Stomach (tissue), 9 donors: Measurements from ENCODE around the gene B3GALNT1. TPM values are rescaled to one million over a fixed set of nuclear protein-coding genes. Genes with fewer than 3 reads are reported as not detected.

Source experiments
- DNase-seq, 2 donors: peaks; one replicate each; pipeline versions ENCODE4 v3.0.0 to v3.0.0-alpha.2; 2013 to 2019
- H3K27ac ChIP-seq, 5 donors: fragments of 200-600 bp in 4 of 5; sonication (generic) in 4 of 5; one replicate each; pipeline ENCODE4 v1.5.1; 2013 to 2019; ENCODE audit warnings: mild to moderate bottlenecking in 1 of 5, moderate library complexity in 1 of 5
- H3K27me3 ChIP-seq, 3 donors: fragments of 200-600 bp; sonication (generic); one replicate each; pipeline ENCODE4 v1.5.1; 2017 to 2019; ENCODE audit warnings: mixed run types in 1 of 3
- H3K36me3 ChIP-seq, 4 donors: fragments of 200-600 bp; sonication (generic); 1 replicate in 3 of 4; 2 replicates in 1 of 4; pipeline ENCODE4 v1.5.1; 2016 to 2019
- H3K4me1 ChIP-seq, 4 donors: fragments of 200-600 bp; sonication (generic); one replicate each; pipeline ENCODE4 v1.5.1; 2016 to 2019
- H3K4me3 ChIP-seq, 4 donors: fragments of 200-600 bp; sonication (generic) in 3 of 4; one replicate each; pipeline ENCODE4 v1.5.1; 2016 to 2019; ENCODE audit warnings: mild to moderate bottlenecking in 1 of 4
- H3K9me3 ChIP-seq, 4 donors: fragments of 200-600 bp; sonication (generic); one replicate each; pipeline ENCODE4 v1.5.1; 2016 to 2019
- EP300 ChIP-seq: sonication (generic); formaldehyde crosslinking; IDR thresholded peaks from one replicate; pipeline ENCODE4 v1.6.1; 2017; ENCODE audit warnings: antibody characterized with exemption
- POLR2A ChIP-seq, 4 donors: fragments of 450-650 bp; IDR thresholded peaks; one replicate each; pipeline ENCODE4 v1.6.1; 2016; ENCODE audit warnings: antibody characterized with exemption in 4 of 4, control low read depth in 2 of 4, mild to moderate bottlenecking in 1 of 4, moderate library complexity in 1 of 4
- POLR2AphosphoS5 ChIP-seq, 3 donors: sonication (generic); formaldehyde crosslinking; IDR thresholded peaks; one replicate each; pipeline ENCODE4 v1.6.1; 2016; ENCODE audit warnings: antibody characterized with exemption in 3 of 3
- WGBS, 5 donors: extraction: QIAGEN DNeasy Blood & Tissue Kit in 3 of 5; methylation state at CpG; one replicate each; pipeline versions ENCODE4 v1.1.5 to v1.1.7; 2013 to 2018; 5-methylcytosine and 5-hydroxymethylcytosine counted together
- intact Hi-C: fragments of 100-400 bp; cut with DNase I; formaldehyde crosslinking; loops from one replicate; pipeline ENCODE4 v1.15.1; 2023; ENCODE audit warnings: low total_unique reads
- polyA plus RNA-seq, 3 donors: library from polyadenylated mRNA; stranded (reverse); fragments of 200-250 nt; gene quantifications; one replicate each; pipeline ENCODE4 v1.2.3, GENCODE V29; 2013
- total RNA-seq, 5 donors: library from RNA; depleted of rRNA; stranded (reverse); fragments of >200 nt; gene quantifications; one replicate each; pipeline versions ENCODE4 v1.1.0 to v1.2.3, GENCODE V29; 2014 to 2016
- TF ChIP-seq, protein P1 (sequence below), 7 experiments: fragments of 450-650 bp in 4 of 7; fragments of 200-600 bp in 3 of 7; sonication (generic) in 3 of 7; IDR thresholded peaks; one replicate each; pipeline ENCODE4 v1.5.1; 2016 to 2019; ENCODE audit warnings: antibody characterized with exemption in 7 of 7, control low read depth in 2 of 7, mild to moderate bottlenecking in 1 of 7
- donor health status: healthy with polysubstance abuse.
- donor health status: Bipolar disorder and iron deficiency.
- donor health status: healthy.

B3GALNT1 gene
- total and polyA plus RNA-seq, 8 donors = 2.7 to 26.1 (median 4.7) TPM; not detected in 2

DNA sequence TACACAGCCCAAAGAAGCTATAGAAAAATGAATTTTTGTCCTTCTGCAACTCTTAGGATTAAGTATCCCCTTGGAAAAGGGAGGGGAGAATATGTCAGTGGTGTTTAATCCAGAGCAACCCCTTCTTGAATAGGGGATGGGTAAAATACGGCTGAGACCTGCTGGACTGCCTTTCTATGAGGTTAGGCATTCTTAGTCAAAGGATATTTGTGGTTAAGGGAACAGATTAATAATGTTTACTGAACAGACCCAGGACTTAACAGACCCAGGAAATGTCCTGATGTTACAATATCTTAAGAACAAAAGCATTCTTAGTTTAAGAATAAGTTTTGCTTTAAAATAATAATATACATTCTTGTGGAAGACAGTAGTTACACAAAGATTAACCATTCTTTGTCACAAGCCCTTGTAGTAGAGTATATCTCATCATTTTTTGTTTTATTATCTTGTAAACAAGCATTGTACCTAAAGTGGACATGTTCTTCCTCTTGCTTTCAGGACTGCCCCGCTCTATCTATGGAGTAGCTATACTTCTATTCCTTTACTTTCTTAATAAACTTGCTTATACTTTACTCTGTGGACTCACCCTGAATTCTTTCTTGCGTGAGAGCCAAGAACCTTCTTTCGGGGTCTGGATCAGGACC, 43.8 kb upstream of the B3GALNT1 start:
- H3K4me1 ChIP-seq = no peaks in the 10 kb centered on the region
- no peak for TF ChIP-seq EP300
- no peak overlapping the region for H3K4me3 ChIP-seq
- intact Hi-C loops = no loop called here
- DNase-seq = no peak
- H3K9me3 ChIP-seq = no peaks in the 10 kb centered on the region
- H3K27ac ChIP-seq = no peak overlapping the region
- WGBS, 5 donors = 72 to 81% (median 75%) methylated on average over 4 of the region's 4 CpGs
- H3K36me3 ChIP-seq = no peaks in the 10 kb centered on the region
- H3K27me3 ChIP-seq = no peaks in the 10 kb centered on the region

DNA sequence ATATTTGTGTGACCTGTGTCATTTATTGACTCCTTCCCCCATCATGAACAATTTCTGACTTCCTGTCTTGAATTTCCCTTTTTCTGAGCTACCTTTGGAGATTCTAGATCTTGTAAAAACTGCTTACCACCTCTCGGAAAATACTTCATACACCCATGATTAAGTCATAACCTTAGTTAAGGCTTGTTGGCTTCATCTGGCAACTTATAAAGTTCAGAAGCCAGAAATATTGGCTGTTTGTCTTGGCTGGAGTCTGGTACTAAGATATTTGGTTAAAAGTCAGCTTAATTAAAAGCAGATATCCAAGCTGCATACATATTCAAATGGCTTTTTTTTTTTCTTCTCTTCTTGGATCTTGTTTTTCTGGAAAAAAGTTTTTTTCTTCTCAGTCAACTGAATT, 37.3 kb upstream of the B3GALNT1 start:
- no peak overlapping the region for H3K27ac ChIP-seq
- H3K4me3 ChIP-seq = no peak overlapping the region
- intact Hi-C loops = no loop called here
- H3K27me3 ChIP-seq = no peaks in the 10 kb centered on the region
- no peaks in the 10 kb centered on the region for H3K9me3 ChIP-seq
- no peak for DNase-seq
- 32 to 50% (median 44%) methylated on average over 1 of the region's 1 CpG for WGBS, 5 donors
- no peaks in the 10 kb centered on the region for H3K4me1 ChIP-seq
- TF ChIP-seq EP300 = no peak
- no peak for TF ChIP-seq POLR2A (IDR thresholded peaks at IDR 0.05)
- TF ChIP-seq, protein P1, sequence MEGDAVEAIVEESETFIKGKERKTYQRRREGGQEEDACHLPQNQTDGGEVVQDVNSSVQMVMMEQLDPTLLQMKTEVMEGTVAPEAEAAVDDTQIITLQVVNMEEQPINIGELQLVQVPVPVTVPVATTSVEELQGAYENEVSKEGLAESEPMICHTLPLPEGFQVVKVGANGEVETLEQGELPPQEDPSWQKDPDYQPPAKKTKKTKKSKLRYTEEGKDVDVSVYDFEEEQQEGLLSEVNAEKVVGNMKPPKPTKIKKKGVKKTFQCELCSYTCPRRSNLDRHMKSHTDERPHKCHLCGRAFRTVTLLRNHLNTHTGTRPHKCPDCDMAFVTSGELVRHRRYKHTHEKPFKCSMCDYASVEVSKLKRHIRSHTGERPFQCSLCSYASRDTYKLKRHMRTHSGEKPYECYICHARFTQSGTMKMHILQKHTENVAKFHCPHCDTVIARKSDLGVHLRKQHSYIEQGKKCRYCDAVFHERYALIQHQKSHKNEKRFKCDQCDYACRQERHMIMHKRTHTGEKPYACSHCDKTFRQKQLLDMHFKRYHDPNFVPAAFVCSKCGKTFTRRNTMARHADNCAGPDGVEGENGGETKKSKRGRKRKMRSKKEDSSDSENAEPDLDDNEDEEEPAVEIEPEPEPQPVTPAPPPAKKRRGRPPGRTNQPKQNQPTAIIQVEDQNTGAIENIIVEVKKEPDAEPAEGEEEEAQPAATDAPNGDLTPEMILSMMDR (IDR thresholded peaks at IDR 0.05) = no peak
- TF ChIP-seq POLR2AphosphoS5 (IDR thresholded peaks at IDR 0.05) = no peak
- no peaks in the 10 kb centered on the region for H3K36me3 ChIP-seq

DNA sequence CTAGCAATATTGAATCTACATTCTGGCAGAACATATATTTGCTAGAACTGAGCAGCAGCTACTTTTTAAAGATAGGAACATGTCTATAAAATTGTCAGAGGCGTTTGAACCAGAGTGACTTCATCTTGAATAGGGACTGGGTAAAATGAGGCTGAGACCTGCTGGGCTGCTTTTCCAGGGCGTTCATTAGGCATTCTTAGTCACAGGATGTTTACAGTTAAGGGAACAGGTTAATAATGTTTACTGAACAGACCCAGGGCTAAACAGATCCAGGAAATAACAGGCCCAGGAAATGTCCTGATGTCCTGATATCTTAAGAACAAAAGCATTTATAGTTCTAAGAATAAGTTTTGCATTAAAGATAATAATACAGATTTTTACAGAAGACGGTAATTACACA, 34.5 kb upstream of the B3GALNT1 start:
- Histone ChIP-seq H3K4me3 (no peak overlapping the region), H3K4me1 (no peaks in the 10 kb centered on the region), H3K27me3 (no peaks in the 10 kb centered on the region), H3K9me3 (no peaks in the 10 kb centered on the region), H3K27ac (no peak overlapping the region), H3K36me3 (no peaks in the 10 kb centered on the region)
- WGBS, 5 donors = 44 to 61% (median 57%) methylated on average over 3 of the region's 3 CpGs
- TF ChIP-seq, protein P1 (IDR thresholded peaks at IDR 0.05) = no peak
- TF ChIP-seq EP300 = no peak
- TF ChIP-seq POLR2A (IDR thresholded peaks at IDR 0.05) = no peak
- no peak for TF ChIP-seq POLR2AphosphoS5 (IDR thresholded peaks at IDR 0.05)
- DNase-seq = no peak
- intact Hi-C loops = no loop called here

GRCh38 chr3:161137260-161137659, 32.1 kb upstream of the B3GALNT1 start:
- Histone ChIP-seq H3K27me3 (no peaks in the 10 kb centered on the region), H3K4me1 (no peaks in the 10 kb centered on the region), H3K9me3 (no peaks in the 10 kb centered on the region), H3K36me3 (no peaks in the 10 kb centered on the region), H3K4me3 (no peak overlapping the region), H3K27ac (no peak overlapping the region)
- DNase-seq = no peak
- 77 to 88% (median 86%) methylated on average over 2 of the region's 2 CpGs for WGBS, 5 donors
- no peak for TF ChIP-seq POLR2AphosphoS5 (IDR thresholded peaks at IDR 0.05)
- TF ChIP-seq POLR2A (IDR thresholded peaks at IDR 0.05) = no peak
- TF ChIP-seq, protein P1 (IDR thresholded peaks at IDR 0.05) = no peak
- TF ChIP-seq EP300 = no peak
- intact Hi-C loops = no loop called here

DNA sequence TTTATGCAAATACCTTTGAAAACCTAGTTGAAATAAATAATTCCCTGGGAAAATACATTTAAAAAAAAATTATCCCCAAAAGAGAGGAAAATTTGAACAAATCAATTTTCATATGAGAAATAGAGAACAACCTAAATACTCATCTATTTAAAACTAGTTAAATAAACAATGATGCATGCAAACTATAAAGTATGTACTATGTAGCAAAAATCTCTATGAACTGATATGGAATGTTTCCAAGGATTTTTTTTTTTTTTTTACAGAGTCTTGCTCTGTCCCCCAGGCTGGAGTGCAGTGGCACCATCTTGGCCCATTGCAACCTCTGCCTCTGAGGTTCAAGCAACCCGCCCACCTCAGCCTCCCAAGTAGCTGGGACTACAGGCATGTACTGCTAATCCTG, 27.2 kb upstream of the B3GALNT1 start:
- no peaks in the 10 kb centered on the region for H3K36me3 ChIP-seq
- TF ChIP-seq, protein P1 (IDR thresholded peaks at IDR 0.05) = no peak
- no peak for TF ChIP-seq POLR2AphosphoS5 (IDR thresholded peaks at IDR 0.05)
- TF ChIP-seq POLR2A (IDR thresholded peaks at IDR 0.05) = no peak
- no peak for TF ChIP-seq EP300
- H3K27me3 ChIP-seq = no peaks in the 10 kb centered on the region
- H3K4me3 ChIP-seq = no peak overlapping the region
- no peak for DNase-seq
- no peak overlapping the region for H3K27ac ChIP-seq
- intact Hi-C loops = no loop called here
- no peaks in the 10 kb centered on the region for H3K9me3 ChIP-seq
- 89 to 100% (median 94%) methylated on average over 1 of the region's 1 CpG for WGBS, 5 donors
- no peaks in the 10 kb centered on the region for H3K4me1 ChIP-seq
